HG03280 (cell line): ENCODE results near the gene C4orf17.

ENCODE experiments used
- ATAC-seq: cut with Tn5 transposase; IDR thresholded peaks from one replicate; pipeline ENCODE4 v1.9.1; 2021; ENCODE audit warnings: mild to moderate bottlenecking, moderate library complexity; ENCODE audit not compliant: unreplicated experiment

C4orf17 gene

GRCh38 chr4:99536848-99537247 is 26.0 kb downstream of the C4orf17 start:
- no peak for ATAC-seq

DNA sequence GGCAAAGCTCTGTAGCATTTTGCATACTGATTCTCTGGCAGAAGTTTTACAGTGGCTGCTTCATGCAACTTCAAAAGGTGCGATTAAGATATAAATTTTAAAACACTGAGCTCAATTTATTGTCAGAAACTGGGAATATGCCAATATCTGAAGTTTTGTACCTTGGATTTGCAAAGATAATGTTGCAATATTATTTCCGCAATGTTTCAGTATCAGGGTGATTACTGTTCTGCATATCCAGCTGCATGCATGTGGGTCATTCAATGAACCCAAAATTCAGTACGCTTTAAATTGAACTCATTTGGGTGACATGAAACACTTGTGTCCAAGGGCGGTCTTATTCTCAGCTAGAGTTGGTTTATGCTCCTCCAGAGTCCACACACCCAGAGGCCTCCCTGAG is 26.9 kb downstream of the C4orf17 start:
- no peak for ATAC-seq

- ATAC-seq = no peak
Measured at GRCh38 chr4:99540277-99540939, 29.6 kb downstream of the C4orf17 start.

GRCh38 chr4:99552872-99553271 is 42.1 kb downstream of the C4orf17 start:
- ATAC-seq = no peak

DNA sequence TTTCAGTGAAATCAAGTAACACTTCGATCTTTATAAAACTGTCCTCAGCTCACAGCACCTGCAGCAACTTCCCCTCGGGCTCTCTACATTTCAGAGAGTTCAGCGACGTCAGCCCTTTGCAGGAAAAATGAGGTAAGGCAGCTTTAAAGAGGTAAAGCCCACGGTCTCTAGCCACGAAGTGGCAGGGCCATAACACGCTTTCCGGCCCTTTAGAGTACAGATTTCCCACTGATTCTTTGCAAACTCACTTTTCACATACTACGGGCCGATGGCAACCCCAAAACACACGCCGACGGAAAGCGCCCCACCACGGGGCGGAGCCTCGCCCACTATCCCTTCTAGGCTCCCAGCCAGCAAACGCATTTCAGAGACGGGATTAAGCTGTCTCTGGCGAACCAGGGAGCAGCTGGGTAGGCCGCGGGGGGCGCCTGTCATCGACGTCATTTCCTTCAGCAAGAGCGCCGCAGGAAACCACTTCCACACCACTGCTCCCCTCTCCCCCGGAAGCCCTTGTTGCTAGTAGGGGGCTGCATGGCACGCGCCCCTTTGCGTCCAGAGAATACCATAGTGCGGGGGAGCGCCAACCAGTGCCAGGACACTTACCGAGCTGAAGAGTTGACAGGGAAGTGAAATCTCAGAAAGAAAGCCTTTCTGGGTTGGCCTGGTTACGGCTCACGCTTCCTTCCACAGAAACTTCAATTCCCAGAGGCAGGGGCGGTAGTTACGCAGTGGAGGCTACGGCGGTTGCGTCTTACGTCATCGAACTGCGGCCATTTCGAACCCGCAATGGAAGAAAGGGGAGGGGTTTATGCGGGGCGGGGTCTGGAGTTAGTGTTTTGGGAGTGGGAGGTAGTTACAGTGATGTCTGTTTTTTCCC is 52.7 kb downstream of the C4orf17 start, which contains the start of gene TRMT10A:
TSS of gene TRMT10A (minus strand) at position 730 of the 877 bp plus-strand sequence. CDS start 4,701 bp downstream, outside the sequence.
- ATAC-seq = peak; percentile 94

DNA sequence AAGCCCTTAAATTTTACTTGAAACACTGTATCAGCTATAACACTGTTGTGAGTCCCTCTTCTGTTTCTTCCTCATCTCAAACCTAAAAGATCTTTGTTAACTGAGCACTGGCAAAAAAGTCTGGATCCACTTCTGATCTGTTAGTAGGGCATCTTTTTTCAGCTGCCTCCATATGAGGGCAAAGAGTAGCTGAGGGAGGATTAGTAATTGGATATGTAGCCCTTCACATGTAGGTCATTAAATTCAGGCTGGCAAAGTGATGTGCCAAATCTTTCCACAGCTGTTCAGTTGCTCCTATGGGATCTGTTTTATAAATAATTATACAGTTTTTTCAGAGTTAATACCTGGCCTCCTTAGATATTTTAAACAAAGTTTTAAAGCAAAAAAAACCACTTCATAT is 54.1 kb downstream of the C4orf17 start:
- ATAC-seq = no peak

GRCh38 chr4:99571883-99572282 is 61.1 kb downstream of the C4orf17 start:
- no peak for ATAC-seq

DNA sequence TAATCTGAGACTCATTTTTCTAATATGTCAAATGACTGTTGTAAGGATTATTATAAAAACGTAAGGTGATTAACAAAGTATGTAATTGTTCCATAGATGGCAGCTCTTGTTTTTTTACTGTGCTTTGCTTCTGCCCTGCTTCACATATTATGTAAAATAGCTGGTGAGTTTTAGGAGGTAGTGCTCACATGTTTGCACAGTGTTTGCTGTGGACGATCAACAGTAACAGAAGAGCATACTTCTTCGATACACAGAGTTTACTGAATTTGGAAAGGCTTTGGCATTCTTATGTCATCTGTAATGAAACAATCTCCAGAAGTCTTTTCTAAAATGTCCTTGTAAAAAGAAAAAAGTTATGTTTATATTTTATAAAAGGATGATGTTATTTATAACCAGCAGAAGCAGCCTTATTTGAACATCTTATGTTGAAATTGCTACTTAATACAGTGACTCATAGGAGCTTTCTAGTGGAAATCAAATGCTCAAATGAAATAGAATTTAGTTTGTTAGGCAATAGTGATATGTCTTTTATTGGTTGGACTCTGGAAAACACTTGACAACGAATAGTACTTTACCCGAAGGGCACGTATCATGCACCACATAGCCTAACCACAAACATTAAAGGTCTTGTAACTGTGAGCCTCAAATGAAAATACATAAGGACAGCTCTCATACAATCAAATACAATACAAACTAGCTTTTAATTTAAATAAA is 61.9 kb downstream of the C4orf17 start:
- ATAC-seq = no peak

DNA sequence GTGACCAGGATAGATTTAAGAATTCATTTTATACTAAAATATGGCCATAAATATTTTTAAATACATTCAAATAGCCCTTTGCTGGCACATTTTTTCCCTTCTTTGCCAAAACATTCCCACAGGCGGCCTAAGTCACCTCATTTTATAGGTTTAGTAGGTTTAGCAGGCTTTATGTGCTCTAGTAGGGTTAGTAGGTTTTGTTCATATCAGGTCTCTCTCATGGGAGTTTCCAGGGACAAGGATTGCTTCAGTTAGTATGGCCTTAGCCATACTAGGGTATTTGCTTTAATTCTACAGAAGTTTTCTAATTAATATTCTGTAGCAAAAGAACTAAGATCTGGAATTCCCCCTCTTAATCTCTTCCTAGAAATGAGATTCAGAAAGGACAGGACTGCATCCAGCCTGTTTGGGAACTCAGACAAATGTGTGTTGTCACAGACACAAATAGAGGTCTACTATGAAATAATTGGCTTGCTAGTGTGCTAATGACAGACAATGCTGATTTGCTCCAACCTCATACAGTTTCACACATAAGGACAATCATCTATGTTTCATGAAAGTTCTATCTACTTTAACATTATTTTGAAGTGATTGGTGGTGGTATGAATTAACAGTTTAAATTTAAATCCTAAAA is 63.0 kb downstream of the C4orf17 start:
- ATAC-seq = no peak

- peak; percentile 86 for ATAC-seq
Measured at GRCh38 chr4:99574530-99575324, 63.9 kb downstream of the C4orf17 start, which contains the start of gene MTTP. TSS of gene MTTP (plus strand) at chr4:99574824. CDS start at chr4:99574910, 86 bp downstream.

- ATAC-seq = no peak
Measured at GRCh38 chr4:99578714-99579113, 67.9 kb downstream of the C4orf17 start.

DNA sequence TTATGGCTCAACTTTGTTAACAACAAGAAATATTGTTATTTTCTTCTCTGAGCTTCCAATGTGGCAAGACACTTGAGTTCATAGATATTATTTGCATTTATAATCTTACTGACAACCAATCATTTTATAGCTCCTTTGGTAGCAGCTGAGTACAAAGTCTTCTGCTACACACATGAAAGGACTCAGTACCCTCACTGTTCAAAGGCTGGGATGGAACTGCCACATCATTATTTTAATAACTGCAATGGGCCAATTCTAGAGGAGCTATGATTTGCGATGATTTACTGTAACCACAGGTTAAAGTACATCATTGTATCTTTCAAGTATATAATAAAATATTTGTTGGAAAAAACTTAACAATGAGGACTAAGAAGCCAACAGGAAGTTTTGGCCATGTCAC is 74.7 kb downstream of the C4orf17 start:
- no peak for ATAC-seq

- ATAC-seq = no peak
Measured at GRCh38 chr4:99586322-99586721, 75.5 kb downstream of the C4orf17 start.

- ATAC-seq = no peak
Measured at GRCh38 chr4:99586797-99587196, 76.0 kb downstream of the C4orf17 start.

GRCh38 chr4:99587309-99587708 is 76.5 kb downstream of the C4orf17 start:
- no peak for ATAC-seq

DNA sequence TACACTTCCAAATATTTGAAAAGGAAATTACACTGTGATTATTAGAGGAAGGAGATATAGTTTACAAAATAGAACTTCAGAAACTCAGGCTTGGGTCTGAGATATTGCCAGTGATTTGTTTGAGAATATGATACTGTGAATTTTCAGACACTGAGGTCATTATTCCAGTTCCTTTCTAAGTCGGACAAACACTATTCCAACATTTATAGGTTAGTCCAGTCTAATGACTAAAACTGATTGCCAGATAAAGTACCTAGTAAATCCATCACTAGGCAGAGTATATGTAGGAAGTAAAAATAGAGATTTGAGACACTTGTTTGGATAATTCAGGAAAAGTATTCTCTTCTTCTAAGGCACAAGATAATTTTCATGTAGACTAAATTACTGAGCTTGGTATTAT is 77.0 kb downstream of the C4orf17 start:
- ATAC-seq = no peak

- ATAC-seq = no peak
Measured at GRCh38 chr4:99591757-99592156, 80.9 kb downstream of the C4orf17 start.
